Mesenchymal stem cell (in vitro differentiated cells and primary cell): Measurements from ENCODE around the gene GPR158.

Source experiments
- DNase-seq: peaks from one replicate; pipeline ENCODE4 v3.0.0-alpha.2; 2013
- H2AFZ ChIP-seq: one replicate; pipeline ENCODE4 v1.6.1; 2013; ENCODE audit warnings: low read depth, mild to moderate bottlenecking, control low read depth, inconsistent platforms, low read length, moderate library complexity
- H2AK5ac ChIP-seq: 2 replicates; pipeline ENCODE4 v1.6.1; 2013; ENCODE audit warnings: low read length, moderate library complexity, mild to moderate bottlenecking, inconsistent platforms; ENCODE audit not compliant: severe bottlenecking
- H2BK120ac ChIP-seq: one replicate; pipeline ENCODE4 v1.6.1; 2013; ENCODE audit warnings: low read depth, mild to moderate bottlenecking, inconsistent platforms, low read length, moderate library complexity
- H2BK12ac ChIP-seq, 2 experiments: one replicate each; pipeline ENCODE4 v1.6.1; 2013; ENCODE audit warnings: inconsistent platforms in 2 of 2, low read length in 2 of 2, mild to moderate bottlenecking in 2 of 2, moderate library complexity in 2 of 2, control low read depth in 1 of 2
- H2BK15ac ChIP-seq: one replicate; pipeline ENCODE4 v1.6.1; 2013; ENCODE audit warnings: mild to moderate bottlenecking, low read depth, inconsistent platforms; ENCODE audit not compliant: poor library complexity, severe bottlenecking
- H2BK5ac ChIP-seq: 2 replicates; pipeline ENCODE4 v1.6.1; 2013; ENCODE audit warnings: low read depth, mild to moderate bottlenecking, low read length, control low read depth, inconsistent platforms; ENCODE audit not compliant: poor library complexity, severe bottlenecking
- H3K14ac ChIP-seq, 2 experiments: one replicate each; pipeline ENCODE4 v1.6.1; 2013; ENCODE audit warnings: inconsistent platforms in 2 of 2, low read length in 2 of 2, control low read depth in 1 of 2, mild to moderate bottlenecking in 1 of 2, moderate library complexity in 1 of 2
- H3K18ac ChIP-seq, 2 experiments: one replicate each; pipeline ENCODE4 v1.6.1; 2013; ENCODE audit warnings: inconsistent platforms in 2 of 2, low read length in 2 of 2, control low read depth in 1 of 2, low read depth in 1 of 2, mild to moderate bottlenecking in 1 of 2
- H3K23ac ChIP-seq, 2 experiments: one replicate each; pipeline ENCODE4 v1.6.1; 2013; ENCODE audit warnings: inconsistent platforms in 2 of 2, low read length in 2 of 2, mild to moderate bottlenecking in 2 of 2, moderate library complexity in 2 of 2, control low read depth in 1 of 2
- H3K27ac ChIP-seq: 2 replicates; pipeline ENCODE4 v1.5.1; 2013; ENCODE audit warnings: mild to moderate bottlenecking, moderate library complexity, low read length, control low read depth, inconsistent platforms; ENCODE audit not compliant: poor library complexity, severe bottlenecking
- H3K27me3 ChIP-seq, 2 experiments: 2 replicates each; pipeline versions ENCODE4 v1.6.1 to v1.7.0; 2013; ENCODE audit warnings: low read length in 2 of 2, mild to moderate bottlenecking in 2 of 2, moderate library complexity in 2 of 2, control low read depth in 1 of 2, inconsistent platforms in 1 of 2; ENCODE audit not compliant: control insufficient read depth in 1 of 2, insufficient read depth in 1 of 2
- H3K36me3 ChIP-seq, 2 experiments: 2 replicates each; pipeline versions ENCODE4 v1.6.1 to v1.7.0; 2013; ENCODE audit warnings: low read length in 2 of 2, control low read depth in 1 of 2, inconsistent platforms in 1 of 2, low read depth in 1 of 2, mild to moderate bottlenecking in 1 of 2; ENCODE audit not compliant: insufficient read depth in 2 of 2, control insufficient read depth in 1 of 2
- H3K4ac ChIP-seq, 2 experiments: one replicate each; pipeline ENCODE4 v1.6.1; 2013; ENCODE audit warnings: inconsistent platforms in 2 of 2, low read length in 2 of 2, mild to moderate bottlenecking in 2 of 2, moderate library complexity in 2 of 2, control low read depth in 1 of 2, low read depth in 1 of 2
- H3K4me1 ChIP-seq: 2 replicates; pipeline ENCODE4 v1.6.1; 2013; ENCODE audit warnings: low read depth, low read length, control low read depth; ENCODE audit not compliant: control insufficient read depth, insufficient read depth
- H3K4me2 ChIP-seq: 2 replicates; pipeline ENCODE4 v1.6.1; 2013; ENCODE audit warnings: low read length, mild to moderate bottlenecking, inconsistent platforms; ENCODE audit not compliant: poor library complexity, severe bottlenecking
- H3K4me3 ChIP-seq, 2 experiments: 2 replicates each; pipeline versions ENCODE4 v1.5.1 to v1.7.0; 2013; ENCODE audit warnings: low read length in 2 of 2, mild to moderate bottlenecking in 2 of 2, control low read depth in 1 of 2, low read depth in 1 of 2; ENCODE audit not compliant: insufficient read depth in 1 of 2
- H3K79me1 ChIP-seq: replicated peaks from 2 replicates; pipeline ENCODE4 v1.6.1; 2013; ENCODE audit warnings: mild to moderate bottlenecking, control low read depth, low read length, inconsistent platforms; ENCODE audit not compliant: poor library complexity, severe bottlenecking
- H3K9ac ChIP-seq: 2 replicates; pipeline ENCODE4 v1.7.0; 2013; ENCODE audit warnings: mild to moderate bottlenecking, low read length, moderate library complexity
- H3K9me3 ChIP-seq: 2 replicates; pipeline ENCODE4 v1.7.0; 2013; ENCODE audit warnings: mild to moderate bottlenecking, low read length; ENCODE audit not compliant: control insufficient read depth
- H4K8ac ChIP-seq: one replicate; pipeline ENCODE4 v1.6.1; 2013; ENCODE audit warnings: inconsistent platforms, mild to moderate bottlenecking, low read length, moderate library complexity
- H4K91ac ChIP-seq: one replicate; pipeline ENCODE4 v1.6.1; 2013; ENCODE audit warnings: mild to moderate bottlenecking, low read length, inconsistent platforms
- WGBS: methylation state at CpG from one replicate; pipeline ENCODE4 v1.1.7; 2013; ENCODE audit warnings: mixed read lengths; 5-methylcytosine and 5-hydroxymethylcytosine counted together

GPR158 gene

GRCh38 chr10:25614652-25615051 lies 439.9 kb downstream of the GPR158 start:
- Histone ChIP-seq H4K8ac (no peak overlapping the region), H2BK120ac (no peak overlapping the region), H3K4me2 (no peak overlapping the region), H3K23ac (no peak overlapping the region), H3K14ac (no peak overlapping the region), H3K4ac (no peak overlapping the region), H3K27ac (no peak overlapping the region), H3K36me3 (no peaks in the 10 kb centered on the region), H3K18ac (no peak overlapping the region), H3K27me3 (no peaks in the 10 kb centered on the region), H3K9ac (no peak overlapping the region), H4K91ac (no peak overlapping the region), H3K79me1 (no peaks in the 10 kb centered on the region), H2BK15ac (no peak overlapping the region), H3K4me3 (no peak overlapping the region), H2AFZ (no peak overlapping the region), H3K4me1 (no peaks in the 10 kb centered on the region), H2BK5ac (no peak overlapping the region), H2BK12ac (no peak overlapping the region), H3K9me3 (peaks cover 3% of the 10 kb centered on the region), H2AK5ac (no peak overlapping the region)
- DNase-seq: no peak
- 50% methylated on average over 1 of the region's 2 CpGs for WGBS

GRCh38 chr10:25615926-25616325 lies 441.1 kb downstream of the GPR158 start:
- H3K36me3 ChIP-seq: no peaks in the 10 kb centered on the region
- H2AFZ ChIP-seq: no peak overlapping the region
- H3K18ac ChIP-seq: no peak overlapping the region
- 82% methylated on average over 5 of the region's 5 CpGs for WGBS
- no peak overlapping the region for H2BK5ac ChIP-seq
- H3K9me3 ChIP-seq: no peaks in the 10 kb centered on the region
- no peak overlapping the region for H2BK120ac ChIP-seq
- no peak overlapping the region for H2BK12ac ChIP-seq
- H4K8ac ChIP-seq: no peak overlapping the region
- H3K27me3 ChIP-seq: no peaks in the 10 kb centered on the region
- H2BK15ac ChIP-seq: no peak overlapping the region
- no peak overlapping the region for H3K27ac ChIP-seq
- DNase-seq: no peak
- H3K4me2 ChIP-seq: no peak overlapping the region
- H2AK5ac ChIP-seq: no peak overlapping the region
- no peak overlapping the region for H4K91ac ChIP-seq
- no peak overlapping the region for H3K4me3 ChIP-seq
- H3K4ac ChIP-seq: no peak overlapping the region
- no peak overlapping the region for H3K9ac ChIP-seq
- no peak overlapping the region for H3K23ac ChIP-seq
- H3K79me1 ChIP-seq: no peaks in the 10 kb centered on the region
- H3K14ac ChIP-seq: no peak overlapping the region
- no peaks in the 10 kb centered on the region for H3K4me1 ChIP-seq

GRCh38 chr10:25616903-25617592 lies 442.2 kb downstream of the GPR158 start:
- H2AK5ac ChIP-seq: no peak overlapping the region
- H4K91ac ChIP-seq: no peak overlapping the region
- no peak overlapping the region for H3K23ac ChIP-seq
- H3K18ac ChIP-seq: no peak overlapping the region
- H3K4me1 ChIP-seq: no peaks in the 10 kb centered on the region
- H3K27ac ChIP-seq: no peak overlapping the region
- H3K4ac ChIP-seq: no peak overlapping the region
- no peaks in the 10 kb centered on the region for H3K9me3 ChIP-seq
- DNase-seq: no peak
- no peak overlapping the region for H4K8ac ChIP-seq
- H3K4me3 ChIP-seq: no peak overlapping the region
- H2AFZ ChIP-seq: no peak overlapping the region
- H3K14ac ChIP-seq: no peak overlapping the region
- no peaks in the 10 kb centered on the region for H3K27me3 ChIP-seq
- H2BK120ac ChIP-seq: no peak overlapping the region
- WGBS: no CpG with 5 or more reads among the region's 1 CpG
- no peak overlapping the region for H3K4me2 ChIP-seq
- H2BK15ac ChIP-seq: no peak overlapping the region
- no peak overlapping the region for H2BK5ac ChIP-seq
- no peaks in the 10 kb centered on the region for H3K79me1 ChIP-seq
- H2BK12ac ChIP-seq: no peak overlapping the region
- H3K36me3 ChIP-seq: no peaks in the 10 kb centered on the region
- no peak overlapping the region for H3K9ac ChIP-seq

- H4K91ac ChIP-seq: no peak overlapping the region
- H2BK120ac ChIP-seq: no peak overlapping the region
- no peak overlapping the region for H3K14ac ChIP-seq
- H2AK5ac ChIP-seq: no peak overlapping the region
- H3K4me3 ChIP-seq: no peak overlapping the region
- no peak overlapping the region for H3K4ac ChIP-seq
- no peak overlapping the region for H3K9ac ChIP-seq
- DNase-seq: no peak
- H3K23ac ChIP-seq: no peak overlapping the region
- no peak overlapping the region for H2BK5ac ChIP-seq
- no peak overlapping the region for H2AFZ ChIP-seq
- H3K79me1 ChIP-seq: no peaks in the 10 kb centered on the region
- 72% methylated on average over 3 of the region's 3 CpGs for WGBS
- no peak overlapping the region for H4K8ac ChIP-seq
- H3K4me1 ChIP-seq: no peaks in the 10 kb centered on the region
- no peak overlapping the region for H2BK15ac ChIP-seq
- no peak overlapping the region for H3K4me2 ChIP-seq
- H3K9me3 ChIP-seq: no peaks in the 10 kb centered on the region
- H3K27ac ChIP-seq: no peak overlapping the region
- H2BK12ac ChIP-seq: no peak overlapping the region
- no peaks in the 10 kb centered on the region for H3K36me3 ChIP-seq
- no peak overlapping the region for H3K18ac ChIP-seq
- H3K27me3 ChIP-seq: no peaks in the 10 kb centered on the region
Observed at GRCh38 chr10:25627606-25628005, 452.8 kb downstream of the GPR158 start.
